GM18519 (cell line): ENCODE measurements around the gene PAX7.
"Not testable (repeated sequence)": the region's sequence is repeated elsewhere in the genome, so short reads cannot be mapped to it uniquely, and the experiment has no call there.

Source experiments
- ATAC-seq: cut with Tn5 transposase; IDR thresholded peaks from one replicate; pipeline ENCODE4 v1.9.1; 2021; ENCODE audit warnings: mild to moderate bottlenecking, moderate library complexity; ENCODE audit not compliant: unreplicated experiment, low FRiP score

The PAX7 gene

DNA sequence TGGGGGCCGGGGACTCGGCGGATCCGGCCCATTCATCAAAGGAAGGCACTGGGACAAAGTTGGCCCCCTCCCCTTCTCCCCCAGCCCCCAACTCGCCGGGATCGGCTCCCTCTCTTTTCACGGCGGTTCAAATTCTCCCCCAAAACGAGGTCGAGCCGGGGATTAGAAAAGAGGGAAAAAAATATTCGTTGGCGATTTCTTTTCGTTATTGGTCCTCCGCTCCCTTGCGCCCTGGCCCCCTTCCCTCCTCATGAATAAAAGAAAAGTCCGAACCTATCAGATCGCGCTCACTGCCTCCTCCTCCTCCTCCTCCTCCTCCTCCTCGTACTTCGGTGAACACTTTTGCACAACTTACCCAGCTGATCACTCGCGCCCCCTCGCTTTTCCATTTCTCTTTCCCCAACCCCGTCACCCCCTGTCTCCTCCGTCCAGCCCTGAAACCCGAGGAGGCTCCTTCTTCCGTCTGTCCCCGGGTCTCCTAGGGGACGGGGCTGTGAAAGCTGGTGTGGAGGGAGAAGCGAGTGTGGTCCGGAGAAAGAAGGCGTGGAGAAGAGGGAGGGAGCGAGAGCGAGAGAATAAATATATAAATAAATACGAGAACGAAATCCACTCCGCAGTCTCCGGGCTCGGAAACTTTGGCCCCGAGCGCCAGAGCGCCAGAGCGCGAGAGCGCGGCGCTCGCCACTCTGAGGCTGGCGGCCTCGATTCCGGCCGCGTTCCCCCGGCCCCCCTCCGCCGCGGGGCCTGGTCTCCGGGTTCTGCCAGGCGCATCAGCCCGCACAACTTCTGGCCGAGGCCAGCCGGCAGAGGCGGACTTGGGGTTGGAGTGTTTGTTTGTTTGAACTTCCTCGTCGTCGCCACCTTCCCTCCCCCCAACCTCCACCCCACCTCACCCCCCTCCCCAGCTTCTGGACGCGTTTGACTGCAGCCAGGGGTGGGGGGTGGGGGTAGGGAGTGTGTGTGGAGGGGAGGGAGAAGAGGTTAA lies at the start of gene PAX7:
Gene PAX7, plus strand, starts transcription at position 336 of the 985 bp plus-strand sequence. CDS start 758 bp downstream, outside the sequence.
- no peak for ATAC-seq

DNA sequence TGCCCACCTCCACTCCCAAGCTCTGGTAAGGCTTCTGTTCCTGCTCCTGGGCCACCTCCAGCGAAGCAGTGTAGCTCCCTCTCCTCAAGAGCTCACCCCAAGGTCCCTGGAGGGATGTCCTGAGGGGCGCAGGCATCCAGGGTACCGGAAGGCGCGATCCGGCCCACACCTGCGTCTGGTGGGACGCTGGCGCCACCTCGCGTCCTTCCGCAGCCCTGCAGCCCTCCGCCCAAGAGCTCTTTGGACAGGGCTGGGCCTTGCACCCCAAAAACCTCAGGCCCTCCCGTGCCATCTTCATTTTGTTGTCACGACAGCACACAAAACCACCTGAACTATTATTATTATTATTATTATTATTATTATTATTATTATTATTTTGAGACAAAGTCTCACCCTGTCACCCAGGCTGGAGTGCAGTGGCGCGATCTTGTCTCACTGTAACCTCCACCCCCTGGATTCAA lies 49.2 kb upstream of the PAX7 start:
- no peak for ATAC-seq

DNA sequence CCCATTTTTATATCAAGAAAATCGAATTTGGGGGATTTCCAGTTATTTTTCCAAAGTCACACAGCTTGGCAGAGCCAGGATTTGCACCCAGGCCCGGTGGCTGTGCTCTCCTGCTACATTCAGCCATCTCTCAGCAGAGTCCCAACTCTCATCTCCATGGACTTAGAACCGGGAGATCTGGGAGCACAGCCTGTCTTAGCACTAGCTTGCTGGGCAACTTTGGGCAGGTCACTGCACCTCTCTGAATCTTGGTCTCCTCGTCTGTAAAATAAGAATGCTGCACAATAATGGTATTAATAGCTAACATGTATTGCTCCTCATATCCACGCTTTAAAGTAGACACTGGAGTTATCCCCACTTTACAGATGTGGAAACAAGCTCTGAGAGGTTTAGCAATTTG lies 47.8 kb upstream of the PAX7 start:
- ATAC-seq, result no peak

DNA sequence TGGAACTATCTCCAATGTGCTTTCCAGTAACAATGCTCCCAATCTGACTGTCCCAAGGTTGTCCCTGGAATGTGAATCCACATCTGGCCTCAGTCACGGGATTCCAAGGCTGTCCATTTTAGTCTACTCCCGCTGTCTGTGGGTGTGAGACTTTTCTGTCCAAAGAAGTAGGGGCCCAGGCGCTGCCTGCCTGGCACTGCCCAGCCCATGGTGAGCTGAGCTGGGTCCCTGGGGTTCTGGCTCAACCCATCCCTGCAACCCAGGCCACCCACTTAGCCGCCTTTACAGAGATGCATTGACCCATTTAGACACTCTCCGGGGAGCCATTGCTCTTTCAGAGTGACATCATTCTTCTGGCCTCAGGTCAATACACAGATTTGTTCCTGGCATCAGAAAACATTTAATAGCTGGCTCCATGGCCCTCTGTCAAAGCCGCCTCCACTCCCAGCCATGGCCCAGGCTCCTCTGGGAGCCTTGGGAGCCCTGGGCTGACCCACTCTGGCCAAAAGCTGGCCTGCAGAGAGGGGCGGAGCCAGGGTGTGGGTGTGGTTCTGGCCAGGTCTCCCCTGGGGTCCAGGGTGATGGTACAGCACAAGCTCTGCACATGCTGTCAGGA lies 47.2 kb upstream of the PAX7 start:
- ATAC-seq, result no peak

DNA sequence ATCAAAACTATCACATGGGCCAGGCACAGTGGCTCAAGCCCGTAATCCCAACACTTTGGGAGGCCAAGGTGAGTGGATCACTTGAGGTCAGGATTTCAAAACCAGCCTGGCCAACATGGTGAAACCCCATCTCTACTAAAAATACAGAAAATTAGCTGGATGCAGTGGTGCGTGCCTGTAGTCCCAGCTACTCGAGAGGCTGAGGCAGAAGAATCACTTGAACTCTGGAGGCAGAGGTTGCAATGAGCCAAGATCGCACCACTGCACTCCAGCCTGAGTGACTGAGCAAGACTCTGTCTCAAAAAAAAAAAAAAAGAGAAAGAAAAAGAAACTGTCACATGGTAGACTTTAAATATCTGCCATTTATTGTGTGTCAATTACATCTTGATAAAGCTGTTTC lies 44.6 kb upstream of the PAX7 start:
- not testable (repeated sequence) for ATAC-seq

DNA sequence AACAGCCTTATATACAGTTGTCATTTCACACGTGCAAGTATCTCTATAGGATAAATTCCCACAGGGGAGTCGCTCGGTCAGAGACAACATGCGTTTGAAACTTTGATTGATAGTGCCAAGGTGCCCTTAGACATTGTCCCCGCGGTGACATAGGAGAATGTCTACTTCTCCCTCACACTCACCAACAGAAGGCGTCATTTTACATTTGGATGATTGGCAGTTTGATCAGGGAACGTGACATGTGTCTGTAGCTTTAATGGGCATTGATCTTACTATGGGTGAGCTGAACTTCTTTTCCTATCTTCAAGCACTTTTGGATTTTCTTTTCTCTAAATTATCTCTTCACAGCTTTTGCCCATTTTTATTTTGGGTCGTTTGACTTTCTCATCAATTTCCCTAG lies 42.6 kb upstream of the PAX7 start:
- ATAC-seq, result no peak

DNA sequence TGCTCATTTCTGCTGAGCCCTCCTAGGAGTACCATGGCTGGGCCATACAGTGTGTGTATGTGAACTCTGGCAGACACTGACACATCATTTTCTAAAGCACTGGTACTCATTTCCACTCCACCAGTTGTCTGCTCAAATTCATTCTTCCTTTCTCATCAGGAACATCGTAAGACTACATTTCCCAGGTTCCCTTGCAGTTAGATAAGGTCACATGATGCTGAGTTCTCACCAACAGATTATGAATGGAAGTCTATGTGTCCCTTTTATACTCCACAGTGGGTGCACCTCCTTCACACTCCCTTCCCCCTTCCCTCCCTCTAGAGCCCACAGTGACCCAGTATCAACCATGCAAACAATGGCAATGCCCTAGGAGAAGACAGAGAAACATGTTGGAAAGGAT lies 38.3 kb upstream of the PAX7 start:
- ATAC-seq, result no peak

DNA sequence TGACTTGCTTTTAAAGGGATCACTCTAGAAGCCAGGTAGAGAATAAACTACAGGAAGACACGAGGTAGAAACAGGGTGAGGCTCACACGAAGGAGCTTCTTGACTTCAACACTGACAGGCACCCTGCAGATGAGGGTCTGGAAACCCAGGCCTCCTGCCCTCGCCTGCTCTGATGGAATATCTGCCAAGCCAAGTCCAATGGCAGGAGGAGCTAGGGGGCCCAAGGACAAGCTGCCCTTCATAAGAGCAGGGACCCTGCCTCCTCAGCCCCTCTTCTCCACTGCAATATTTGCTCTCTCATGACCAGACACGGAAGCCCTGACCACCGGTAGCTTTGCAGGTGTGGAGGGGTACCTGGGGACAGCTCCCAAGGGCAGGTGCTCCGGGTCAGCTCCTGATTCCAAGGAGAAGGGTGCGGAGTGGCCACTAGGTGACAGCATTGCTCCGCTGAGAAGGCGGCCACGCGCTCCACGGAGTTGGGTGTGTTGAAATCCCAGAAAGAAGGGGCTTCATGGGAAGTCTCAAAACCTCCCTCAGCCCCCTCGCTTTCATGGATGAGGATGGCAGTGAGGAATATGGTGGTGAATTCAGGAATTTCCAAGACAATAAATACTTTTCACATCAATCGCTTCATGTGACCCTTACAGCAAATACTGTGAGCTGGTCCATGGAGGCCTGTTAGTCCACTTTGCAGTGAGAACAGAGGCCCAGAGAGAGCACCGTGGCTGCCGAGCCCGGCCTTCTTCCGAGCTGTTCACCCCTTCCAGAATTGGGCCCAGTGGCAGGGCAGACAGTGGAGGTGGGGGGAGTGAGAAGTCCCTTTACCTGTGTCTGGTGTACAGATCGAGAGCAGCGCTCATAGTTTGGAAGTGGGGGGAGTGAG lies 33.2 kb upstream of the PAX7 start:
- ATAC-seq, result no peak

DNA sequence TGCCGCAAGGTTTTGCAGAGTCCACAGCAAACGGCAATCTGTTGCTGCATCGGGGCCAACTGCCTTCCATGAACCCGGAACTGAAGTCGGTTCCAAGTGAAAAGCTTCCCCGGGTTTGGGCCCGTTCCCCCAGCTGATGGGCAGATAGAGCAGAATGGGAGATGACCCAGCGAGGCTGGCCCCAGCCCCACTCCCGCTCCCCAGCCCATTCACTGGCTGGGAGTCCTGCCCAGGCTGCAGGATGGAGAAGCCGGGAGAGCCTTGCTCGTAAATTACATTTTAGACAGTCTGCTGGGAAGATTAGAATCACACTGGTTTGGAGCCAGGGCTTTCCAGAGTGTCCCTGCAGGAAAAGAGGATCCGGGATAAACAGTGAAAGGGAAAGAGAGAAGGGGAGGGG lies 31.6 kb upstream of the PAX7 start:
- no peak for ATAC-seq

DNA sequence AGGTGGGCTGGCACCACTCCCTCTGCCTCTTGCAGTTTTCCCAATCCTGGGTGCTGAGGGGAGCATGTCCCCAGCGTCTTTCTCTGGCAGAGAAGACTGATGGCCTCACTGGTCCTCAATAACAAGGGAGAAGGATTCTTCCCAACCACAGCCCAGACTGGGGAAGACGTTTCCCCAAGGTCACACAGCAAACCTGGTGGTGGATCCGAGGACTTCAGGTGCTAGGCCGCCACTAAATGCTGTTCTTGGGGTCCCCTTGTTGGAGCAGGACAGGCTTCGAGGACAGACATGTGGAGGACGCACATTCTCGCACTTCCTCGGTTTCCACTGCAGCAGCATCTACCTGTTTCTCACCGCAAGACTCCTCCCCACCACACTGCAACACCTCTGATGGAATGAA lies 30.9 kb upstream of the PAX7 start:
- ATAC-seq, result no peak

DNA sequence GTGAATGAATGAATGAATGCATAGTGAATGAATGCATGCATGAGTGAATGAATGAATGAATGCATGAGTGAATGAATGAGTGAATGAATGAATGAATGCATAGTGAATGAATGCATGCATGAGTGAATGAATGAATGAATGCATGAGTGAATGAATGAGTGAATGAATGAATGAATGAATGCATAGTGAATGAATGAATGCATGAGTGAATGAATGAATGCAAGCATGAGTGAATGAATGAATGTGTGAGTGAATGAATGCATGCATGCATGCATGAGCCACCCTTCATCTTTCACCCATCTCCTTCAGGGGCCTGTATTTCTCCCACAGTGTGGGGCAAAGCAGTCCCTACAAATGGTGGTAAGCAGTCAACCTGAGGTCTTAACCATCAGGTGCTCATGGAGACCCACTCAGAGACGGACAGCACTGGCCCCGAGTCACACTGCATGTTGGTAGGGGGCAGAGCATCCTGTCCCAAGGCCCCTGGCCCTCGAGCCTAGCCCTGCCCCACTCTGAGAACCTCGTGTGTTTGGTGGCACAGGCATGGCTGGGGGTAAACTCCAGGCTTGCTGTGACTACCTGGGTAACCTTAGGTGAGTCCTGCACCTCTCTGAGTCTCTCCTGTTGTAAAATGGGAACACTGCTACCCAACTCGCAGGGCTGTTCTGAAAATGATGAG lies 28.0 kb upstream of the PAX7 start:
- ATAC-seq, result no peak

DNA sequence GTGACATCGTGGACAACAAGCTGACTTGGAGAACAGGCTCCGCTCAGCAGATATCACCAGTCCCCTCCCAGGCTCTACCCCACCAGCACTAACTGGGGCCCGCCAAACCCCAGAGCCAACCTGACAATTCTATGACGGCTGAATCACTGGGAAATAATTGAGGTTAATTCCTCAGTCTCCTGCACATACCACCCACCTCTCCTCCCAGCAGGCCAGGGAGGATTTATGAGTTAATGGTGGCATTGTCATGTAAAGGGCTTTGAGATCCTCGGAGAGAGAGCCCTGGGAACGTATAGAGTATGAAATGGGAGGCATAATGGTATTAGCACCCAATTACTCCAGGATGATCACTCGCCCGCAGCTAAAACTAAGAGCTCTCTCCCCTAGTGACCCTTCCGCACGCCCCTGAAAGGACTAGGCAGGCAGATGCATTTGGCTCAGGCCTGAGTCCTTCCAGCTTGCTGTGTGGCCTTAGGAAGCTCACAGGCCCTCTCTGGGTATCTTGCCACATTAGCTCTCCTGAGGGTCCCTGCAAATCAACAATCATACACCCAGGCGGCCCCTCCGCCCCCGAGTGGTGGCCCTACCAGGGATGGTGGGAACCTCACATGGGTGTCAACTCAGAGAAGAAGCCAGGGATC lies 27.3 kb upstream of the PAX7 start:
- no peak for ATAC-seq

DNA sequence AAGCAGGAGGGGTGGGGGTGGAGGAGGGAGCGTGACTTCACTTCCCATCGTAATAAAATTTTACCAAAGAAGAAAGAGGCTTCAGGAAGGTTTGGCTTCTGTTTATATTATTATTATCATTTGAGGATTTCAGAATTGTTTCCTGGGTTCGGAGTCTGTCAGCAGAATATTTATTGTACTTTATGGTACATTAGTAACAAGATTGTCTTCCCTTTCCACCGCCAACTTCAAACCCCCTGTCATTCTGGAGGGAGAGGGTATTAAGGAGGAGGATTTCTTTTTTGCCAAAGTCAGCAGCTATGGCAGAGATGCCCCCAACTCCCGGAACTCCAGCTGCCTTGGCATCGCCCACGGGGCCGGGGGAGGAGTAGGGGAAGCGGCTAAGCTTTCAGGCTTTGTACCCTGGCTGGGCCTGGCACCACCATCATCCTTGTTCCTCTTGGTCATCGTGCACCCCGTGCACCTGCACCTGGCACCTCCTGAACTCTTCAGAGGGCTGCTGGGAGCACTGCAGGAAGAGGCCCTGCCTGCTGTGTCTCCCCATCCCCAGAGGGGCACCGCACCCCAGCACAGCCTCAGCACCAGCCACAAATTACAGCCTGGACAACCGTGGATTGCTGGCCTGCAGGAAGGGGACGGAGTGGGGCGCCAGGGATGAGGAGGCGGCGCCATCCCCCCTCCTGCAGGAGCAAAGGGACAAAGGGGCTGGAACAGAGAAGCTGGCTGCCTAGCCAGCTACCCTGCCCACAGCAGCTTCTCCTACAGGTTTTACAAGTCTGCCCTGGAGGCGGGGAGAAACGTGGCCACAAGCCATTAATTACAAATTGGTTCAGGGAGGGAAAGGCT lies 24.0 kb upstream of the PAX7 start:
- no peak for ATAC-seq

DNA sequence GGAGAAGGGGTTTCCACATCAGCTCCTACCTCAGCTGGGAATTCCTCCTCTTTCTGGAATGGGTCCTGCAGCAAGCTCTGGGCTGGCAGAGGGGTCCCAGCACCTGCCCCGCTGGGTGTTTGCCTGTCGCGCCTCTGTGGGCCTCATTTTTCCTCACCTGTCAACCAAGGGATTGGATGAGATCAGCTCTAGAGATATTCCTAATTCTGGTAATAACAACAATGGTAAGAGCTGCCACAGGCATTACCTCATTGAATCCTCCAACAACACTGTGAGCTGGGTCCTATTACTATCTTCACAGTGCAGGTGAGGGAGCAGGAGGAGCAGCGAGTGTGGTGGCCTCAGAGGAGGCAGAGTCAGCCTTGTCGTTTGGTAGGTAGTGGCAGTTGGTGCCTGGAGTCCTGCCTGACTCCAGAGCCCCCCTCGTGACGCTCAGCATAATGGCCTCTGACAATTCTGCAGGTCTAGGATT lies 23.3 kb upstream of the PAX7 start:
- no peak for ATAC-seq

DNA sequence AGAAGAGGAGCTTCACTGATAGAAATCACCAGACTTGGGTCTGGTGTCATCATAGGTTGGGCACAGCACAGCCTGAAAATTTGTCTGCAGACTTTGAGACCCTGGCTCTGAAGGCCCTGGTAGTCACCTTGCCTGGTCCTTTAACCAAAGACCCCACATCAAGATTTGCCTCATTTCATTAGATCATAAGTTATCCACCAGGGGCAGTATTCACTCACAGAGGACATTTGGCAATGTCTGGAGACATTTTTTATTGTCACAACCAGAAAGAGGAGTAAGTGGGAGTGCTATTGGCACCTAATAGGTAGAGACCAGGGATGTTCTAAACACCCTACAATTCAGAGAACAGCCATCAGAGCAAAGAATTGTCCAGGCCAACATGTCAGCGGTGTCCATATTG lies 22.1 kb upstream of the PAX7 start:
- ATAC-seq, result no peak

DNA sequence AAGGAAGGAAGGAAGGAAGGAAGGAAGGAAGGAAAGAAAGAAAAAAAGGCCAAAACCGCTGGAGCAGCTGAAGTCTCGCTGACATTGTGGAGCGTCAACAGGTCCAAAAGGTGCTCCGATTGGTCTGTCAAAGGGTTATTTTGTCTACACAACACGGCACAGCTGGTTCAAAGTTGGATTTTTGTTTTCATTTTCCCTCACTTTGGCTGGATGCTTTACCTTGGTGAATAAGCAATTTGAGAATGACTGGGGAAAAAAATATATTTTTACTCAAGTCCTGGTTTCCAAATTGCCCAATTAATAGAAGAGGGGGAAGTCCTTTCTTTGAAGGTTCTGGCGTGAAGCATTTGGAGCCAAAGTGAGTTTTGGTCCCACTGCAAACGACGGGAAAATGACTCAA lies 19.3 kb upstream of the PAX7 start:
- ATAC-seq, result no peak

DNA sequence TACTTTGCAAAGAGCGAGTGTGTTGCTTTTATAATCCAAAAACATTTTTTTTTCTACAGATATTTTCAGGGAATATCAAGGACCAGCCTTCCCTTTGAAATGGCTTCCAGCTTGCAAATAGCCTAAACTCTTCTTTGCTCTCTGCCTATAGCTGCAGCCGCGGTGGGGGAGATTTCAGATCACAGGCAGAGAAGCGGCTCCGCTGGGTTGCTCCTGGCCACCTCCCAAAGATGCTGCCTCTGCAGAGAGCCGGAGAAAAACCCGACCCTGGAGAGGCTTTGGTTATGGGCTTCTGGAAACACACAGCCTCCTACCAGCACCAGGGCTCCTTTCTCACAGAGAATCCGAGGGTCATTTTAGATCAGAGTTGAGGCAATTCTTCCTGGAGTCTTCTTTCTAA lies 18.6 kb upstream of the PAX7 start:
- no peak for ATAC-seq

DNA sequence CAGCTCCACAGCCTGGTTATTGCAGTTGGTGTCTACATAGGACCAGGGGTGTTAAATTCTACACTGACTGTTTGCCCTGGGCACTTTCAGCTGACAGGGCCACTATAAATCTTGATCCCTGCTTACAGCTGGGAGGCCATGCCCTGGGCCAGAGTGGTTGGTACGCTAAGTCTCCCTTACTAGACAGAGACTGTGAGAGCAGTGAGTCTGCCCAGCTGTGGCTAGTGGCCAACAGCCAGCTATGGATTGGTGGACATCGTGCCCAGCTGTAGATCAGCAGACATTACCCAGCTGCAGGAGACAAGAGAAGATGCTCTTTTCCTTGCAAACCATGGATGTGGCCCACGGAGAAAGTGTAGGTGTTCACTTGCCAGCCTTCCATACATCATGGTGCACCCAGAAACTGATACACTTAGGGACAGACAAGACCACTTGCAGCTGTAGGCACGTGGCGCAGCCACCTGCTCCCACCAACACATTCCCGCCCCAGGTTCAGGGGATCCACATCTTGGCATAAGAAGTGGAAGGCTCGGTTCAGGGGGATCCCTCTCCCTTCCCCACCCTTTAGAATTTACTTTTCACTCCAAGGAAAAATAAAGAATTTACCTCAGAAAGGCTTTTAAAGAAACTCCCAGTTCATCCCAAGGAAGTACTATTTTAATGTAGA lies 16.4 kb upstream of the PAX7 start:
- no peak for ATAC-seq
